Stimulated activated CD8-positive, alpha-beta memory T cell treated with anti-CD3 and anti-CD28 coated beads, Interleukin-15, amount 100 ng/mL, for 4 hours (primary cell): ENCODE results near the gene CUEDC2.
"Not testable (repeated sequence)": the region's sequence is repeated elsewhere in the genome, so short reads cannot be mapped to it uniquely, and the experiment has no call there.

Experiments used
- DNase-seq, 2 donors: peaks; one replicate each; pipeline ENCODE4 v3.0.0-alpha.2; 2020; ENCODE audit warnings: low read depth in 2 of 2

The CUEDC2 gene

DNA sequence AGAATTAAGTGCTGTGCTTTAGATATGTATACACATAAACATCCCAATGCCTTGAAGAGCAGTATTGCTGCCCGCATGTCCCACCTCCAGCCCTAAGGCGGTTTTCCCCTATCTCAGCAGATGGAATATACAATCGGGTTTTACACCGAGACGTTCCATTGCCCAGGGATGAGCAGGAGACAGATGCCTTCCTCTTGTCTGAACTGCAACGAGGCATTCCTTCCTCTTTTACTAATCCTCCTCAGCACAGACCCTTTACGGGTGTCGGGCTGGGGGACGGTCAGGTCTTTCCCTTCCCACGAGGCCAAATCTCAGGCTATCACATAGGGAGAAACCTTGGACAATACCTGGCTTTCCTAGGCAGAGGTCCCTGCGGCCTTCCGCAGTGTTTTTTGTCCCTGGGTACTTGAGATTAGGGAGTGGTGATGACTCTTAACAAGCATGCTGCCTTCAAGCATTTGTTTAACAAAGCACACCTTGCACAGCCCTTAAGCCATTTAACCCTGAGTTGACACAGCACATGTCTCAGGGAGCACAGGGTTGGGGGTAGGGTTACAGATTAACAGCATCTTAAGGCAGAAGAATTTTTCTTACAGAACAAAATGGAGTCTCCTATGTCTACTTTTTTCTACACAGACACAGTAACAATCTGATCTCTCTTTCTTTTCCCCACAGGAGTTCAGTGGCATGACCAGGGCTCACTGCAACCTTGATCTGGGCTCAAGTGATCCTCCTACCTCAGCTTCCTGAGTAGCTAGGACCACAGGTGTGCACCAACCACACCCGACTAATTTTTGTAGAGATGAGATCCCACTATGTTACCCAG lies 22.5 kb upstream of the CUEDC2 start:
- not testable (repeated sequence) for DNase-seq

DNA sequence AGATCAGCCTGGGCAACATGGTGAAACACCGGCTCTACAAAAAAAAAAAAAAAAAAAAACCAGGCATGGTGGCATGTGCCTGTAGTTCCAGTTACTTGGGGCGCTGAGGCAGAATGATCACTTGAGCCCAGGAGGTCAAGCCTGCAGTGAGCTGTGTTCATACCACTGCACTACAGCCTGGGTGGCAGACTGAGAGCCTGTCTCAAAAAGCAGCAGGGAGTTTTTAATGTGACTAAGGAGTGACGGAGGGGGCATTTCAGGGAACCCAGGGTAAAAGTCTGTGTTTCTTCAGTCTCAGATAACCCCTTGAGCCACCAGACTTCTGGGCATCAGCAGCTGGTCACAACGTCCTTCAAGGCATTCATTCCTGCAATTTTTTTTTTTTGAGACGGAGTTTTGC lies 21.1 kb upstream of the CUEDC2 start:
- no peak for DNase-seq

DNA sequence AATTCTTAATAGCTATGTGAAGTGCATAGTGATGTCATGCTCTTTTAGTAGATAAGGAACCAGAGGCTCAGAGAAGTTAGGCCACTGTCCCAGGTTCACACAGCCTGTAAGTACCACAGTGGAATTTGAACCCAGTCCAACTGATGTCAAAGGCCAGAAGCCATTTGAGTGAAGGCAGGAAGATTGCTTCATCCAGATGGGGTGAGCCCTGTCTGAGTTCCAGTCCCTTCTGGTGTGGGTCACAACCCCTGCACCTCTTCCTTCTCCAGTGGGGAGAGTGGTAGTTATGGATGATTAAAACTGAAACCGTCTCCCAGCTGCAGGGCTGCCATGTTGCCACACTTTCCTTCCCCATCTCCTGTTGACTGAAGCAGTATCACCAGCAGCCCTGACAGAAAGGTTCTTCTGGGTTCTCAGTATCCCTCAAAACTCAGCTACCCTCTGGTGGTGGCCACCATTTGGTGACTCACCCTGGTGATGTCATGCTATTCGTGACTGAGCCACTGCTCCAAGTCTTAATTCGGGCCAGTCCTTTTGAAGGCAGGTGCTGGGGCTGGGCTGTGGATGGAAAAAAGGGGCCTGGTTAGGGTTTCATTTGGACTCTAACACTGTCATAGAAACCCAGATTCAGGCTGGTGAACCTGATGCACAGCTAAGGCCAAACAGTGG lies 20.4 kb upstream of the CUEDC2 start:
- DNase-seq = peak in 1 of 2 donors; percentile 48

DNA sequence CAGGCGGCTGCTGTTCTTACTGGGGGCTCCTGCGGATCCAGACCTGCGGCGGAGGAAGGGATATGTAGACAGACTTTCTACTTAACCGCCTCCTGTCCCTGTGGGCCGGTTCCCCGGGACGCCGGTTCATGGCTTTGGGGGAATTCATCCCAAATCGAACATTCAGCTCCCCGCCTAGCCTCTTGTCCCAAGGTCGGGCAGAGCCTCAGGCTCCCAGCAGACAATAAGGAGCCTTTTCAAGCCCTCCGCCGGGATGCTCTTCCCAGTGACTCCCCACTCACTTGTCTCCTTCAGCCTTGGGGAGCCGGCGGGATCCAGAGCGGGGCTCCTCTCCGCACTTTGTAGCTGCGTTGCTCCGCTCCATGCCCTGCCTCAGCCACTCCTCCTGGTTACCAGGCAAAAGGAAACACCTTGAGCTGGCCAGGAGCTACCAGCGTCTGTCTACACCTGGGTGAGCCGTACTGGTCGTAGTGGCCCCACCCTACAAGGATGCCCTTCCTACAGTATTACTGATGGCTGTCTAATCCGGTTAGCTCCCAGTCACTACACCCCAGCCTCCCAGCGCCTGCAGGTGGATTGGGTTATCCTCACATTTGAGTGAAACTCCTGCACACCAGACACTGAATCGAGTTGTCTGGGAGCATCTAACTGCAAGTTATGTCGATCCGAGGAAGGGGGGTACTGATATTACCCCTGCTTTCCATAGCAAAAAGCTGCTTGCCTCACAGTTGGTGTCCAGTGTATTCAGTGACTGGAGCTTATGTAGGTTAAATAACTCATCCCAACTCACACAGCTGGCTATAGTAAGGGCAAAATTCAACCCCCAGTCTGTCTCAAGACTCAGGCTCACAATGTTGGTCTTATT lies 19.0 kb upstream of the CUEDC2 start, which contains the start of gene C10orf95:
TSS of gene C10orf95 (minus strand) at position 439 of the 865 bp plus-strand sequence. CDS start 450 bp downstream, outside the sequence.
- no peak for DNase-seq

DNA sequence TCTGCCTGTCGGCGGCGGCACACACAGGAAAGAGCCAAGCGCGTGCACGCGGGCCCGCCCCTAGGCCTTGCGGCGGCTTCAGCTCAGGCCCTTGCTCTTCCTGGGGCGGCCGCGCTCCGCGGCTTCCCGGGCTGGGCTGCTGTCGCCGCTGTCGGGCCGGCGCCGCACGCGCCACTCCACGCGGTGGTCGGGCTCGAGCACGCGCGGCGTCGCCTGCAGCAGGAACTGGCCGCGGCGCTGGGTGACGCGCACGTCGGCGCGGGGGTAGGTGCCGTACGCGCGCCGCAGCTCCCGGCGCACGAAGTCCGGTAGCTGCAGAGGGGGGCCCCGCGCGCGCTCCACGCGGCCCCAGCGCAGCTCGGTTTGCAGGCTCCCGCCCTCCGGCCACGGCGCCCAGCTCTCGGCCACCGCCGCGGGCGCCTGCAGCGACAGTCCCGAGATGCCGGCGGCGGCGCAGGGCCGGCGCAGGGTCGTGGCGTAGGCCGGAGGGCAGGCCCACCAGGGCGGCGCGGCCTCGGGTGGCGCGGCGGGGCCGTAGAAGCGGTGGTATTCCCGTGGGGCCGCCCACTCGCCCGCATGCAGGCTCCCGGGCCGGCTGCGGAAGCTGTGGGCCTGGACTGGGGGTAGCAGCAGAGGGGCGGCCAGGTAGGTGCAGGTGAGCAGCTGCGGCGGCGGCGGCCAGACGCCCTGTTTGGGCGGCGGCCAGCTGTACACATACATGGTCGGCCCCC lies 18.2 kb upstream of the CUEDC2 start:
- DNase-seq = peak; percentile 71 to 83

DNA sequence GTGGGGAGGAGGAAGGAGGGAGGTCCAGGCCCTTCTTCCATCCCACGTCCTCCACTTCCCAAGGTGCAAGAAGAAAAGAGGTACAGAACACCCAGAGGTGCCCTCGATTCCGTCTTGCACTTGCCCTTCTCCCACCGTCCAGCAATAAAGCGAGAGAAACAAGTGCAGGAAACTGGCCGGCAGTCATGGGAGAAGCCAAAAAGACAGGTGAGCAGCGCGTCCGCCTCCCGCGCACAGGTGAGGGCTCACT lies 17.7 kb upstream of the CUEDC2 start:
- DNase-seq = no peak

DNA sequence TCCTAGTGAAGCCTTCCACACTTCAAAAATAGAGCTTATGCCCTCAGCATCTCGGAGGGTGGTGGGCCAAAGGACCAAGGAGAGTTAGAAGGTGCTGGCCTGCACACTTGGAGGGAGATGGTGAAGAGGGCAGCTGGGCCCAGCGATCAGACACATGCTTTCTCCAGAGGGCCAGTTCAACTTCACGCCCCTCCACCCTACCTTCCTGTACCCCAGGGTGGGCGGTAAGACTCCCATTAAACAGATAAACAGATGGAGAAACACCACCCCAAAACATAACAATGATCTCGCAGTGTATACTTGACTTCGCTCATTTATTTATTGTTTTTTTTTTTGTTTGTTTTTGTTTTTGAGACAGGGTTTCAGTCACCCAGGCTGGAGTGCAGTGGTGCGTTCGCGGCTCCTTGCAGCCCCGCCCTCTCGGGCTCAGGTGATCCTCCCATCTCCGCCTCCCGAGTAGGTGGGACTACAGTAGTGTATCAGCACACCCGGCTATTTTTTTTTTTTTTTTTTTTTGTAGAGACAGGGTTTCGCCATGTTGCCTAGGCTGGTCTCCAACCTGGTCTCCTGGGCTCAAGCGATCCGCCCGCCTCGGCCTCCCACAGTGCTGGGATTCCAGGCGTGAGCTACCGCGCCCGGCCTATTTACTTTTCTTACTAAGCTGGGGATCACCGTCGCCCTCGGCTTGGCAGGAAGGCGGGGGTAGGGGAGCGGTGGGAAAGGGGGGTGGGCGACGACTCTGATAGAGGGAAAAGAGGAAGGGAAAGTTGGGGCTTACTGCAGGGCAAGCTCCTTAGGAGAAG lies 17.1 kb upstream of the CUEDC2 start:
- DNase-seq = peak; percentile 72 to 86

DNA sequence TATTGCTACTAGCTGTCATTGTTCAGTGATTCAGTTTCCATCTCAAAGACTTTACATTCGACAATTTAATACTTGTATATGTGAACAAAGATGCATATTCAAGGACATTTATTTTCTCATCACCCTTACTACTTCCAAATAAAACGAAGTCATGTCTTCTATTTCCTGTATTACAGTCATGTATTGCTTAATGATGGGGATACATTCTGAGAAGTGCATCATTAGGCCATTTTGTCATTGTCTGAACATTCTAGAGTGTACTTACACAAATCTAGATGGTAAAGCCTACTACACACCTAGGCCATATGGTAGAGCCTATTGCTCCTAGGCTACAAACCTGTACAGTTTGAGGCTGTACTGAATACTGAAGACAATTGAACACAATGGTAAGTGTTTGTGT lies 12.5 kb upstream of the CUEDC2 start:
- DNase-seq = no peak

DNA sequence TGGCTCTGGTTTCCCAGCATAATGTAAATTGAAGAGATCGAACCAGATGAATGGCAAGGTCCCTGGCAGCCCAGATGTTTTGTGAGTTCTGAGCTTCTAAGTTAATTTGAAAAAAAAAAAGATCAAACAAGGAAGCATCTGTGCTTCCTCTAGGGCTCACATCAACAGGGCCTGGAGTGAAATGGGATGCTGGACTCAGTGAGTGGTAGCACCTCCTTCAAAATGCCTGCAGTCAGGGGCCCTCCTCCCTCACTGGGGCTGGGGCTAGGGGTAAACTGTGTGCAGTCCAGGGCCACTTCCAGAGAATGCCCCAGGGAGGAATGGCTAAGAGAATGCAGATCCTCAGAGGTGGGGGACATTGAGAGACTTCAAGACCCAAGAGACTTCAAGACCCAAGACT lies 6.0 kb upstream of the CUEDC2 start:
- DNase-seq = no peak

DNA sequence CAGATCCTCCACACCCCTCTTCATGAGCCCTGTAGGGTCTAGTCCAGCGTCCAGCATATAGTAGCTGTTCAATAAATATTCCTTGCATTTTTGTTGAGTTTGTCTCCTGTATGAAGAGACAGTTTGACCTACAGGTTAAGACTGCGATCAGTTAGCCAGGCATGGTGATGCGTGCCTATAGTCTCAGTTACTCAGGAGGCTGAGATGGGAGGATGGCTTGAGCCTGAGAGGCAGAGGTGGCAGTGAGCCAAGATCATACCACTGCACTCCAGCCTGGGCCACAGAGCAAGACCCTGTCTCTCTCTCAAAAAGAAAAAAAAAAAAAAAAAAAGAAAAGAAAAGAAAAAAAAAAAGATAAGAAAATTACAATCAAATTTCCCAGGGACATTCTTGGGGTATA lies 5.1 kb upstream of the CUEDC2 start:
- no peak for DNase-seq

DNA sequence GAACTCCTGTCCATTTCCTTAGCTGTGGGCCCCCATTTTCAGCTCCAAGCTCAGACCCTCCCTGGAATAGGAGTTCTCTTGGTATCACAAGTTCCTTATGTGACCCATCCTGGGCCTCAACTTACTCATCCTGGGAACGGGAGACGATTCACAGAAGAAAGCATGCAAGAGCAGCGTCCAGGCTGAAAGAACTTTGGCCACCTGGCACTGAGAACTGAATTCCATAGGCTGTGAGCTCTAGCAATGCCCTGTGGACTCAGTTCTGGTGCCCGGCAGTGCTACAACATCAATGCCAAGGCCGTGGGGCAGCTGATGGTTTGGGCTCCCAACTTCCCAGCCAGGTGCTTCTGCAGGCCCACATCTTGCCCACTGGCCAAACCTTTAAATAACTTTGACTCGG lies 3.9 kb upstream of the CUEDC2 start:
- DNase-seq = no peak

DNA sequence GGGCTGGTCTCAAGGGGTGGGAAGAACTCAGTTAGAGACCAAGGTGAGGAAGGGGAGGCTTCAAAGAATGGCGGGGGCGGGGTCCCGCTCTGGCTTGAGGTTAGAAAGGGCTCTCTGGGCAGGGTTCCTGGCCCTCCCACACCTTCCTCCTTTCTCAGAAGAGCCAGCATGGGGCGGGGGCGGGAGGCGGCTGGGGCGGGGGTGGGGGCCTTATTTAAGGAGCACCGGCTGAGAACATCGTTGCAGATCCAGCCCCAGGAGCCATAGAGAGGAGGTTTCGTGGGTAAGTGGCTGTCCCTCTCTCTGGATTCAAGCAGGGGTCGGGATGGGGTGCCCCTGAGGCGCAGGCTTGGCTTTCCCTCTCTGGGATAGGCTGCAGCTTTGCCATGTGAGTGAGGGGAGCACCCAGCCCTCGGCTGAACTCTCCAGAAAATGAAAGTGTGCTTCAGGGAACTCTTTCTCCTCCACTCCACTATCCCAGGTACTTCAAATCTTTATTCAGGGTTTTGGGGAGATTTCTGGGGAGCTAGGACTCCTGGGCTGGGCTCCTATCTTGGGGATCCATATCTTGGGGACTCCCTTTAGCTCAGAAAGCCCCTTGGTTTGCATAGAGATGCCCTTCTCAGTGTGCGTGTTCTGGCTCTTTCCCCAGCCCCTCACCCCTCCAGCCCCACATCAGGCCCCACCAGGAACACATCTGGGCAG lies 3.3 kb upstream of the CUEDC2 start:
- DNase-seq = peak; percentile 13 to 41

DNA sequence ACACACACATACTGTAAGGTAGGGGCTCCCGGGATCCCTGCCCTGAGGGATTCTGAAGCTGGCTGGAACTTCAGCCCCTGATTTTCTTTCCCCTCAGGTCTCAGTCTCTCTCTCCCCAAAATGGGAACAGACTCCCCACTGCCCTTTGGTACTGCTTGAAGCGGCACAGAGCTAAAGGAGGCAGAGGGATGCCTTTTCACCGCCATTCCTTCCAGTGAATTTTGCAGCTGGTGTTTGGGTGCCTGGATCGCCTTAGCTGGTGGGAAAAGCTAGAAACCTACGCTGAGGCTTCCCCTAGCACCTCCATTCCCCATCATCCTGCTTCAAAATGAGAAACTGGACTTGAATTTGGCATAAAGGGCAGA lies 2.7 kb upstream of the CUEDC2 start:
- no peak for DNase-seq

DNA sequence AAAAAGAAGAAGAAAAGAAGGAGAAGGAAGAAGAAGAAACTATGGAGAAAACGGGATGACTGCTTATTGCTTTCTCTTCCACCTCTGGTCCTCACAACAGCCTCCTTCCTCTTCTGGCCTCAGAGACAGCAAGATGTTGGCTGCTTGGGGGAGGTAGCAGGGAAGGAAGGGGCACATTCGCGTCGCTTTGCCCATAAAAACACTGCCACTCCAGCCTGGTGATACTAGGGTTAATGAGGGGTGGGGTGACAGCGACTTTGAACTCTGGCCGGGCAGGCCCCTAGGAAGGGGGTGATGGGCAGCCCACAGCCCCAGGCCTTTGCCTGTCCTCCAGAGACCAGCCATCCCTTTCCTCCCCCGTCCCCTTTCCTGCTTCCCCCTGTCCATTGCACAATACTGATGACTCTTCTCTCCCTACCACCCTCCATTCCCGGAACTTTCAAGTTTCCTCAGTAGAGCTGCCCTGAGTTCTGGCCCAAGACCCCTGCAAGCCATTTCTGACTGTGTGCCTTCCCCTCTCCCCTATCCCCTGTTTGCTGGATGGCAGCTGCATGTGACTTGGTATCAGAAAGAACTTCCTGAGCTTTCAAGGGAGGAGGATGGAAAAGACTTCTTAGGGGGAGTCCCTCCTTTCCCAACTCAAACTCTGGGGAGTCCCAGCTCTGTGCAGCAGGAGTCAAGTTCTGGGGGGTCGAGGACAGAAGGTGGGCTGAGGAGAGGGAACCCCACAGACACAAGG lies 2.2 kb upstream of the CUEDC2 start:
- DNase-seq = no peak

DNA sequence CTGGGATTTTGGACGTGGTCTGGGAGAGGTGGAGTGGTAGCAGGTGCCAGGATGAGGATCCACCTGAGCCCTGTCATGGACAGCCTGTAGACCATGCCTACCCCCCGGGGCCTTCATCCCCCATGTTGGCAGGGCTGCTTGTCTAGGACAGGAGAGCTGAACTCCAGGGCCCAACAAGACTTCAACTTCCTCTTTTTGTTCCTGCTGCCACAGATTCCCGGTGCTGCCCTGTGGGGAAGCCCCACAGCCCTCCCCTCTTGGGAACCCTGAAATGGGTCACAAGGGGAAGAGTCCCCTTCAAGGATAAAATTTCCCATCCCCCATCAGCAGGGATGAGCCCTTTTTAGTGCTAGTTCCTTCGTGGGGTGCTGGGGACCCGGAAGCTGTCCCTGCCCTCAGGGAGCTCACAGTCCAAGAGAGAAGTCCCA lies 1.3 kb upstream of the CUEDC2 start:
- DNase-seq = no peak

DNA sequence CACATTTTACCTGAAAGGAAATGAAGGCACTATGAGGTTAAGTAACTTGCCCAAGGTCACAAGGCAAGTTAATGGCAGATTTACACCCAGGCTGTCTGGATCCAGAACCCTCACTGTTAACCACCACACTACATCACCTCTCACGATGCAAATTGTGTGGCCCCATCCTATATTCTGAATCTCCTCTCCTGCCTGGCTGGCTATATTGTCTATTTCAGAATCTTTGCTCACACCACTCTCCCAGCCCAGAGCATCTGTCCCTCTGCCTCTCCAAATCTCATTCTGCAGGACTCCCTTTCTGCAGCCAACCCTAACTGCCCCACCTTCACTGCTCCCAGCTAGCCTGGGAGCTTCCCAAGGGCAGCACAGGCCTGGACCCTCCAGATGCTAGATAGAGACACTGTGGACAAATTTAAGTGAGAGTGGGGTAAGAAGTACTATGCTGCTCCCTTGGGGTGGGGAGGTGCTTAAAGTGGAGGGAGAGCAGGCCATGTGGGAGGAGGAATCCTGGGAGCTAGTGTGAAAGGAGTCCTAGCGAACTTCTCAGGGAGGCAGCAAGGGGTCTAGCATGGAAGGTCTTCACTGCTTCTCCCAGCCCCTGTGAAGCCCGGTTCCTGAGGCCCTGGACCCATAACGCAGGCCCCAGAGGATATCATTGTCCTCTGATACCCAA lies 786 bp downstream of the CUEDC2 start:
- DNase-seq = no peak

DNA sequence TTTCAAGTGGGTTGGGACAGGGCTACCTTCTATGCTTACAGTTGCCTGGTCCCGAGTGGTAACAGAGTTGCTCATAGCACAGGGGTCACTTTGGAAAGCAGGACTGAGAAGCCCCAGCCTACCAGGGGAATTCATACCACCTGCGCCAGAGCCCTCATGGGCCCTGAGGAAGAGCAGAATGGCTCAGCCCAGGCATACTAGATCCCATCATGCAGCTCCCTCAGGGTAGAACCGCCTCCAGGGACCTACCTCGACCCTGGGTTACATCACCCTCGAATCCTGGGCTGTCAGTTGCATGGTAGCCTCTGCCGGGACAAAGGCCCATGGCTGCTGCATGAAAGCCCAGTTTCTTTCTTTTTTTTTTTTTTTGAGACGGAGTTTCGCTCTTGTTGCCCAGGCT lies 2.9 kb downstream of the CUEDC2 start:
- no peak for DNase-seq

DNA sequence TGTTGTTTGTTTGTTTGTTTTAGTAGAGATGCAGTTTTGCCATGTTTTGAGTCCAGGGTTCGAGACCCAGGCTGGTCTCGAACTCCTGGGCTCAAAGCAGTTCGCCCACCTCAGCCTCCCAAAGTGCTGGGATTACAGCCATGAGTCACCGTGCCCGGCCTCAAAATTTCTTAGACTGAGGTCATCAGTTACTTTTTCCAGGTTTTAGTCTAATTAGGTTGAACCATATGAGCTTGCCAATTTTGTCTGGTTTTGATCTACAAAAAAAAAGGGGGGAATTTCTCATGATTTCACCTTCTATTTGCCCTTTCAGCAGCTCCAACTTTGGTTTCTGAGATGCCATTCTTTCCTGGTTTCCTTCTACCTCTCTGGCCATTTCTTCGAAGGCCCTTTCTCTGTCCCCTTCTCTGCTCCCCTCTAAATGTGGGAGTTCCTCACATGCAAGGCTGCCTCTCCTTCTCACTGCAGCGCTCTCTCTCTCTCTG lies 5.5 kb downstream of the CUEDC2 start:
- no peak for DNase-seq

DNA sequence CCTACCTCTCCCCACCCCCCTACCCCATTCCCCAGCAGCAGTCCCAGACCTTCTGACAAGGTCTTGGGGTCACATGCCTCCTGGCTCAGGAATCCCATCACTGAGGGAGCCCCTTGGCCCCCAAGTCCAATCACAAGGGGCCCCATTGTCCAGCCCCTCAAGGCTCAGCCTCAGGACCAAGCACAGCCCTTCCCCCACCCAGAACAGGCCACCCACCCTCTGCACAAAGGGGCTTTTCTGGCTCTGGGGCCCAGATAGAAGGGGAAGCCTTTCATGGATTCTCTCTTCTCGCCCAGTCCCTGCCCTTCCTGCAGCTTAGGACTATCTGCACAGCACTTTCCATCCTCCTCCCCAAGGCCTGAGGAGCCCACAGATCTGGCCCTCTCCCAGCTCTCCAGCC lies 6.9 kb downstream of the CUEDC2 start:
- no peak for DNase-seq
